HG03521 (cell line): ENCODE measurements around the gene MYLK.

Source experiments
- ATAC-seq: cut with Tn5 transposase; IDR thresholded peaks from one replicate; pipeline ENCODE4 v1.9.1; 2021; ENCODE audit warnings: mild to moderate bottlenecking, moderate library complexity; ENCODE audit not compliant: unreplicated experiment

Gene MYLK

DNA sequence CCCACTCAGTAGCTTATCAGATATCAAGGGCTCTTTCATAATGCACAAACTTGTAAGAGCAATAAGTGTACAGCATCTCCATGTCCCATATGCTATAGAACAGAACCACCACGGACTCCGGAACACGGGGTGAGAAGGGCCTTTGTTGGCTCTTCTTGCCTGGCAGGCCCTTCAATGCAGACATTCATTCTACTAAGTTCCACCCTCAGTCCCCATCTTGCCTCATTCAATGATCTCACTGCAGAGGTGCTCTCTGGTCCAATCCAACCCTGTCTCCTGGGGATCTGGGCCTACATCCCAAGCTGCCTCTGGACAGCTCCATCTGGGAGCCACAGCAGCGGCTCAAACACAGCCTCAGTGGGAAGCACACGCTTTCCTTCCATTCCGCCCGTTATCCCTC is 316.1 kb downstream of the MYLK start:
- no peak for ATAC-seq

DNA sequence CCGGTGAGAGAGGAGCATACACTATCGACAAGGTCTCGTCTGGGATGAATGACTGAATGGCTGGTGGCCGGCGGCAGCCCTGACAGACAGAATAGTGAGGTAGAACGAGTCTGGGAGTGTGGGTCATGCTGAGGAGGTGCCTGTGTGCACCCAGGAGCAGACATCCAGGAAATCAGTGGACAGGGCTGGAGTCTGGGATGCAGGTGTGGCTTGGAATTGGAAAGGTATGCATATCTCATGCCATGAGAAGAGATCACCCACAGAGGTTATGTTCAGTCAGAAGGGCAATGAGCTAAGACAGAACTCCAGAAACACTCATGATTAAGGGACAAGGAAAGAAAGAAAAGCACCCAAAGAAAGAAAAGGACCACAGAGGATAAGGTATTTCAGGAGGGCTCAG is 320.1 kb downstream of the MYLK start:
- ATAC-seq, result no peak

DNA sequence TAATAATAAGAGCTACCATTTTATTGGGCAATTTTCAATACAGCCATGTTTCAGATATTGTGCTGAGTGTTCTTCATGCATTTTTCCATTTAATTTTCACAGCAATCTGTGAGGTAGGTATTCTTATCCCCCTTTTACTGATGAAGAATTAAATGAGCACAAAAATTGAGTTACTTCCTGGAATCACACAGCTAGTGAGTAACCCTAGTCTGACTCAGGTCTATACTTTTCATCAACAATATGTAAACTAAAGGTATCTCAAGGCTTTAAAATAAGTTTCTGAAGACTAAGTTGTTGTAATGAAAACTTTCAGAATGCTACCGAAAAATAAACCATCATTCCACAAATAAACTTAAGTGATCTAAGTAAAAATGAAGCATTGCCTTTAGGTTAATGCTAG is 321.6 kb downstream of the MYLK start:
- ATAC-seq, result no peak

DNA sequence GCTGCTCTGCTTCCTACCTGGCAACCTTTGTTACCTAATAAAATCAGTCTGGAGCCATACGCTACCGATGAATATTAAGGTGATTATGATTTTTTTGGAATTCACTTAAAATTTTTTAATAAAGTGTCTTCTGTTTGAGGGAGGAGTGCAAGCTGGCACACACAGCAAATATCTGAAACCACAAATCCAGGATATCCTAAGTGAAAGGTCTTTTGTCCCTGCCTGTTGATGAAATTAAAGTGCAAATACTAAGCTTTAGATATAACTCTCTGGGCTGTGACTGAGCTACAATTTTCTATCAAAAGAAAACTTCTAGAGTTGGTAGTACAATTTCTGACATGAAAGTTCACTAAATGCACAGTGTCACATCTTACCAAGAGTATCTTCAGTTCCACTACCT is 322.9 kb downstream of the MYLK start:
- ATAC-seq, result no peak
